K562 (cell line): Measurements from ENCODE around the gene SLC4A3. TPM values are rescaled to one million over a fixed set of nuclear protein-coding genes. Genes with fewer than 3 reads are reported as not detected.

Experiments used
- ATAC-seq: fragments of 200-7000 bp; cut with Tn5 transposase; 3 replicates; pipeline ENCODE4 v1.9.1; 2020; ENCODE audit warnings: moderate library complexity
- BruUV-seq: library from RNA; stranded (reverse); fragments of 400-500 nt; replicated peaks from 2 replicates; lab custom pipeline; 2021; lab: Mats Ljungman, UMichigan
- CTCF ChIA-PET: fragments of 300-600 bp; formaldehyde crosslinking; extraction: SDS; loops from one replicate; lab custom pipeline; 2021; ENCODE audit warnings: low intra/inter-chr PET ratio; lab: Yijun Ruan, JAX
- POLR2A ChIA-PET: fragments of 300-600, 350-650 bp; sonication (Branson Sonifier 250); formaldehyde crosslinking; extraction: SDS; loops from one replicate; lab custom pipeline; 2021; ENCODE audit warnings: antibody characterized with exemption, inconsistent platforms; lab: Yijun Ruan, JAX
- DNase-seq, 4 experiments: peaks; one replicate each; pipeline versions ENCODE4 v3.0.0 to v3.0.0-alpha.2; 2011 to 2018; ENCODE audit warnings: low spot score in 3 of 4, mixed read lengths in 3 of 4; ENCODE audit errors: extremely low read depth in 1 of 4
- FAIRE-seq: peaks from 2 replicates; lab custom pipeline; 2011; peaks lifted over from hg19 to GRCh38; lab: Jason Lieb, UNC
- H2AFZ ChIP-seq: 2 replicates; pipeline ENCODE4 v1.6.0; 2011; ENCODE audit warnings: low read depth, low read length, control low read depth, inconsistent platforms
- H3K27ac ChIP-seq: fragments of 200-600 bp; 3 replicates; pipeline ENCODE4 v1.8.0; 2011; ENCODE audit warnings: low read depth, mild to moderate bottlenecking, control low read depth, inconsistent platforms, low read length, moderate library complexity, mixed read lengths; ENCODE audit errors: extremely low read depth
- H3K27me3 ChIP-seq, 2 experiments: fragments of 300-600 bp in 1 of 2; 2 replicates in 1 of 2; 3 replicates in 1 of 2; pipeline versions ENCODE4 v1.6.0 to v1.8.0; 2011; ENCODE audit warnings: inconsistent platforms in 2 of 2, low read length in 2 of 2, mild to moderate bottlenecking in 1 of 2, mixed read lengths in 1 of 2, moderate library complexity in 1 of 2; ENCODE audit not compliant: control insufficient read depth in 2 of 2, insufficient read depth in 2 of 2
- H3K36me3 ChIP-seq: fragments of 300-600 bp; 3 replicates; pipeline ENCODE4 v1.8.0; 2011; ENCODE audit warnings: mild to moderate bottlenecking, low read length, inconsistent platforms; ENCODE audit not compliant: control insufficient read depth, insufficient read depth
- H3K4me1 ChIP-seq, 2 experiments: fragments of 200-600 bp in 1 of 2; replicated peaks in 1 of 2; 2 replicates in 1 of 2; 3 replicates in 1 of 2; pipeline versions ENCODE4 v1.5.1 to v1.8.0; 2011; ENCODE audit warnings: inconsistent platforms in 2 of 2, low read length in 2 of 2, mild to moderate bottlenecking in 1 of 2, mixed read lengths in 1 of 2, moderate library complexity in 1 of 2; ENCODE audit not compliant: control insufficient read depth in 2 of 2, insufficient read depth in 2 of 2
- H3K4me2 ChIP-seq: 2 replicates; pipeline ENCODE4 v1.6.1; 2011; ENCODE audit warnings: low read length, control low read depth, inconsistent platforms, mixed read lengths; ENCODE audit not compliant: insufficient read depth
- H3K4me3 ChIP-seq: fragments of 200-600 bp; sonication (generic), shearing (Covaris generic); 2 replicates; pipeline ENCODE4 v1.5.1; 2016; ENCODE audit warnings: control low read depth, inconsistent platforms
- H3K79me2 ChIP-seq: fragments of 200-600 bp; 3 replicates; pipeline ENCODE4 v1.8.0; 2011; ENCODE audit warnings: low read length, inconsistent platforms; ENCODE audit not compliant: control insufficient read depth, insufficient read depth
- H3K9ac ChIP-seq, 2 experiments: 2 replicates each; pipeline versions ENCODE4 v1.6.0 to v1.6.1; 2011; ENCODE audit warnings: low read depth in 2 of 2, low read length in 2 of 2, control low read depth in 1 of 2, inconsistent platforms in 1 of 2, mild to moderate bottlenecking in 1 of 2, mixed read lengths in 1 of 2; ENCODE audit not compliant: insufficient read depth in 1 of 2
- H3K9me1 ChIP-seq: one replicate; pipeline ENCODE4 v1.6.0; 2011; ENCODE audit warnings: inconsistent platforms, mild to moderate bottlenecking, low read length, moderate library complexity; ENCODE audit not compliant: control insufficient read depth, insufficient read depth
- H3K9me3 ChIP-seq: replicated peaks from 2 replicates; pipeline ENCODE4 v1.5.1; 2011; ENCODE audit warnings: low read depth, low read length, inconsistent platforms; ENCODE audit not compliant: control insufficient read depth, insufficient read depth
- H4K20me1 ChIP-seq: replicated peaks from 2 replicates; pipeline ENCODE4 v1.6.1; 2011; ENCODE audit warnings: low read length, inconsistent platforms, mixed read lengths; ENCODE audit not compliant: control insufficient read depth, insufficient read depth
- ATF1 ChIP-seq, 2 experiments: fragments of 450-650 bp in 1 of 2; IDR thresholded peaks; 2 replicates each; pipeline ENCODE4 v1.6.1; 2016; ENCODE audit warnings: missing compliant biosample characterization in 1 of 2, missing genetic modification characterization in 1 of 2
- MCM5 ChIP-seq: fragments of 450-650 bp; IDR thresholded peaks from 2 replicates; pipeline ENCODE4 v1.6.1; 2016; ENCODE audit warnings: low read depth
- SRSF7 ChIP-seq: fragments of 200-400 bp; formaldehyde crosslinking; optimal IDR thresholded peaks from 2 replicates; pipeline ENCODE3; 2017; ENCODE audit warnings: mild to moderate bottlenecking, low read depth, low read length
- ZBTB7A ChIP-seq: IDR thresholded peaks from 2 replicates; pipeline ENCODE4 v1.6.1; 2011; ENCODE audit warnings: low read depth, mild to moderate bottlenecking, low read length, moderate library complexity, borderline replicate concordance; ENCODE audit not compliant: control insufficient read depth
- ZNF12 ChIP-seq: sonication (generic); formaldehyde crosslinking; IDR thresholded peaks from 2 replicates; pipeline ENCODE4 v1.4.0; 2020; ENCODE audit warnings: mild to moderate bottlenecking, missing genetic modification reagents
- ZNF212 ChIP-seq: fragments of 450-650 bp; formaldehyde crosslinking; IDR thresholded peaks from 2 replicates; pipeline ENCODE4 v1.4.0; 2020; ENCODE audit warnings: mild to moderate bottlenecking
- WGBS: fragments of 100-300 bp; shearing (Covaris generic); methylation state at CpG from one replicate; pipeline ENCODE4 v1.1.6; 2016; ENCODE audit warnings: low coverage, mixed read lengths; ENCODE audit not compliant: insufficient coverage; ENCODE audit errors: missing lambda C conversion rate; 5-methylcytosine and 5-hydroxymethylcytosine counted together
- in situ Hi-C: fragments of 300-500 bp; cut with MboI; formaldehyde crosslinking; loops from 4 replicates; pipeline ENCODE4 v1.15.0; 2018; ENCODE audit warnings: inconsistent platforms, mixed read lengths
- intact Hi-C: fragments of 100-400 bp; cut with micrococcal nuclease; formaldehyde crosslinking; loops from 2 replicates; pipeline ENCODE4 v1.14.2; 2022
- polyA plus RNA-seq, 8 experiments: library from polyadenylated mRNA; depleted of rRNA in 4 of 8; stranded (reverse) in 5 of 8; unstranded in 3 of 8; fragments of >200 nt; fragmentation: Nextera tagmentation in 2 of 8; fragmentation: Illumina TruSeq in 1 of 8; extraction: Ambion mirVana in 2 of 8; extraction: Trizol in 1 of 8; gene quantifications; 2 replicates each; pipeline versions ENCODE4 v1.2.1 to v1.2.3, GENCODE V29; 2011 to 2014; ENCODE audit warnings: inconsistent platforms in 1 of 8, missing spikeins in 1 of 8
- total RNA-seq, 7 experiments: library from RNA; depleted of rRNA in 6 of 7; stranded (reverse); fragments of >200 nt in 6 of 7; fragmentation: Illumina TruSeq in 2 of 7; extraction: Trizol in 2 of 7; gene quantifications; 2 replicates each; pipeline versions ENCODE4 v1.2.1 to v1.2.3, GENCODE V29; 2011 to 2021; ENCODE audit warnings: low replicate concordance in 1 of 7
- TF ChIP-seq, protein P1 (sequence below): fragments of 250-450 bp; sonication (Bioruptor Pico); IDR thresholded peaks from 2 replicates; pipeline ENCODE4 v1.5.0; 2021; ENCODE audit warnings: mild to moderate bottlenecking, borderline replicate concordance
- TF ChIP-seq, protein P2 (sequence below): fragments of 450-650 bp; IDR thresholded peaks from 2 replicates; pipeline ENCODE4 v1.6.1; 2016; ENCODE audit warnings: low read depth, mild to moderate bottlenecking, moderate library complexity

SLC4A3 gene
- total and polyA plus RNA-seq, 9 of the 15 experiments (the other 6 are each of a cell fraction or from before 2014, with no cell fraction given) = 0.04 to 0.31 (median 0.16) TPM; not detected in 5

- 35% methylated on average over 4 of the region's 4 CpGs for WGBS
- no peaks in the 10 kb centered on the region for H3K9me3 ChIP-seq
- no peaks in the 10 kb centered on the region for H3K9me1 ChIP-seq
- TF ChIP-seq ATF1 (CRISPR knock-in tag; IDR thresholded peaks at IDR 0.05) = no peak
- TF ChIP-seq ATF1 (tag; IDR thresholded peaks at IDR 0.05) = peak; percentile 37; the same call in 1 of the 2 replicates
- no peak for TF ChIP-seq SRSF7
- no peak for TF ChIP-seq ZNF12
- no peak for TF ChIP-seq MCM5
- no peak for TF ChIP-seq ZNF212
- TF ChIP-seq, protein P1, sequence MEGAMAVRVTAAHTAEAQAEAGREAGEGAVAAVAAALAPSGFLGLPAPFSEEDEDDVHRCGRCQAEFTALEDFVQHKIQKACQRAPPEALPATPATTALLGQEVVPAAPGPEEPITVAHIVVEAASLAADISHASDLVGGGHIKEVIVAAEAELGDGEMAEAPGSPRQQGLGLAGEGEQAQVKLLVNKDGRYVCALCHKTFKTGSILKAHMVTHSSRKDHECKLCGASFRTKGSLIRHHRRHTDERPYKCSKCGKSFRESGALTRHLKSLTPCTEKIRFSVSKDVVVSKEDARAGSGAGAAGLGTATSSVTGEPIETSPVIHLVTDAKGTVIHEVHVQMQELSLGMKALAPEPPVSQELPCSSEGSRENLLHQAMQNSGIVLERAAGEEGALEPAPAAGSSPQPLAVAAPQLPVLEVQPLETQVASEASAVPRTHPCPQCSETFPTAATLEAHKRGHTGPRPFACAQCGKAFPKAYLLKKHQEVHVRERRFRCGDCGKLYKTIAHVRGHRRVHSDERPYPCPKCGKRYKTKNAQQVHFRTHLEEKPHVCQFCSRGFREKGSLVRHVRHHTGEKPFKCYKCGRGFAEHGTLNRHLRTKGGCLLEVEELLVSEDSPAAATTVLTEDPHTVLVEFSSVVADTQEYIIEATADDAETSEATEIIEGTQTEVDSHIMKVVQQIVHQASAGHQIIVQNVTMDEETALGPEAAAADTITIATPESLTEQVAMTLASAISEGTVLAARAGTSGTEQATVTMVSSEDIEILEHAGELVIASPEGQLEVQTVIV (CRISPR knock-in tag) = no peak
- TF ChIP-seq, protein P2, sequence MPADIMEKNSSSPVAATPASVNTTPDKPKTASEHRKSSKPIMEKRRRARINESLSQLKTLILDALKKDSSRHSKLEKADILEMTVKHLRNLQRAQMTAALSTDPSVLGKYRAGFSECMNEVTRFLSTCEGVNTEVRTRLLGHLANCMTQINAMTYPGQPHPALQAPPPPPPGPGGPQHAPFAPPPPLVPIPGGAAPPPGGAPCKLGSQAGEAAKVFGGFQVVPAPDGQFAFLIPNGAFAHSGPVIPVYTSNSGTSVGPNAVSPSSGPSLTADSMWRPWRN = no peak
- TF ChIP-seq ZBTB7A = no peak
- no peaks in the 10 kb centered on the region for H3K27me3 ChIP-seq
- H3K4me2 ChIP-seq = no peak overlapping the region
- intact Hi-C loops (no loop called here), in situ Hi-C loops (loop anchor here (5.0 kb wide), 1 partner anchor 38 kb away; no protein-coding TSS in a partner anchor)
- DNase-seq (no peak), FAIRE-seq (no peak), ATAC-seq (no peak)
- no peaks in the 10 kb centered on the region for H4K20me1 ChIP-seq
- no peaks in the 10 kb centered on the region for H3K36me3 ChIP-seq
- no peaks in the 10 kb centered on the region for H3K79me2 ChIP-seq
- H3K27ac ChIP-seq = no peak overlapping the region
- H3K4me1 ChIP-seq = peaks cover 0 to 10% of the 10 kb centered on the region in 2 experiments; a peak in 3 of 5 replicates
- no peak overlapping the region for H3K4me3 ChIP-seq
- CTCF ChIA-PET = interaction anchor here (0.7 kb wide), 1 partner anchor 247 kb away, joined by 4 read pairs; no protein-coding TSS in a partner anchor
- H3K9ac ChIP-seq = no peak overlapping the region
- BruUV-seq = no TSS peak
- POLR2A ChIA-PET = no interaction called here
- no peak overlapping the region for H2AFZ ChIP-seq
Observed at GRCh38 chr2:219648963-219649362, 21.5 kb downstream of the SLC4A3 start.
